Activated CD4-positive, CD25-positive, alpha-beta regulatory T cell treated with anti-CD3 and anti-CD28 coated beads, Interleukin-2, amount 50 U/mL, for 72 hours (primary cell): ENCODE results near the gene ATP13A1.

ENCODE experiments used
- DNase-seq: peaks from one replicate; pipeline ENCODE4 v3.0.0; 2021

The ATP13A1 gene

GRCh38 chr19:19642506-19643157 is 20.8 kb downstream of the ATP13A1 start:
- no peak for DNase-seq

DNA sequence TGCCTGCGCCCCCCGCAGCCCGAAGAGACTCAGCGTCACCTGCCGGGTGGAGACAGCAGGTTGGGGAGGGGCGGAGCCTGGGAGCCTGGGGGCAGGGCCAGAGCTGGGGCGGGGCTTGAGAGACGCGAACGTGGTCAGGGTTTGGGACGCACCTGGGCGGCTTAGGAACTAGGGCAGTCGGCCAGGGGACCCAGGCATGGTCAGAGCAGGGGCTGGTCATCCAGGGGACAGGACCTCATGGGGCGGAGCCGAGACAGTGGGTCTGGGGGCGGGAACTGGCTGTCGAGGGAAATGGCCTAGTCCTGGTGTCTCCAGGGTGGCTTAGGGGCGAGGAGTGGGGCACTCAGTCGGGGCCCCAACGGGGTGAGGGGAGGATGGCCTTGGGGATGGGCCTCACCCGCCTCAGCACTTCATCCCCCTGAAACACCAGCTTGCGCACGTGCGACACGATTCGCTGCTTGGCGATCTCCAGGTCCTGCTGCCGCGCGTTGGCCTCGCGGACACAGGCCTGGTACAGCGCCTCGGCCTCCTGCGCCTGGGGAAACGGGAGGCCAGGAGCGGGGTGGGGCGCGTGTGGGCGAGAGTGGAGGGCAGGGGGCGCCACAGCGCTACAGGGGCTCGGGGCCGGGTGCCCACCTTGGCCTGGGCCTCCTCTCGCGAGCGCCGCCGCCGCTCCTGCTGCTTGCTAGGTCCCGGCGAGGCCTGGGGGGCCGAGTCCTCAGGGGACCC is 25.8 kb downstream of the ATP13A1 start:
- DNase-seq, result no peak

DNA sequence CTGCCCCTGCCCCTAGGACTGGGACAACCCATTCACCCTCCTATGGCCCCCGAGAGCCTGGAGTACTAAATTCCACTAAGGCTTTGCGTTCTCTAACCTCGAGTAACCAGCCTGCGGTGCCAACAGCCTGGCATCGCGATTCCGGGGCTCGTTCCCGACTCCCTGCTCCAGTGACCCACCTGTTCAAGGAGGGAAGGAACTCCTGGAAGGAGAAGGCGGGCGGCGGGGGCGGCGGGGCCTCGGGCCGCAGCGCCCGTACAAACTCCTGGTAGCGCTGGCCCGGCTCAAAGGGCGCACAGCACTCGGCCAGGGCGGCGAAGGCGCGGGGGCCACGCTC is 26.3 kb downstream of the ATP13A1 start:
- DNase-seq, result no peak

DNA sequence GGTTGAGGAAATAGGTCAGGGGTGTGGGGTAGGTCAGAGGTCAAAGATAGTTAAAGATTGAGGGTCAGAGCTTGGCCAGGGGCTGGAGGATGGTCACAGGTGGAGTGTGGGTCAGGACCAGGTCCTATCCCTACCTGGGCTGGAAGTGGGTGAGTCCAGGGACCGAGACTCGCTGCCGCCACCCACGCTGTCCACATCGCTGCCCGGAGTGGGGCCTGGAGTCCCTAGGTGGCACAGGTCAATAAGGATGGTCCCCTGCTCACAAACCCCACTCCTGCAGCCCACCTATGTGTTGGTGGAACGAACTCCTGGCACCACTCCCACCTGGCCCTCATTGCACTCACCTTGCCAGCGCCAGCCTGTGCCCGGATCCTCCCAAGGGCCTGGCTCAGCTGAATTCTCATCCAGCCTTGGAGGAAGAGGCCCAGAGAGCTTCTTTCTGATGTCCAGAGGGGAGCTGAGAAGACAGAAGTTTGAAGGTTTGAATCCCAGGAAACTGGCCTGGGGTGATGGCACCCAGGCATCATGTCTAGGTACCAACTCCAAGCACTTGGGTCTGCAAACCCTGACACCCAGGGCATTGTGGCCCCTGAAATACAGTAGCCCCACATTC is 26.8 kb downstream of the ATP13A1 start:
- DNase-seq, result no peak

GRCh38 chr19:19635313-19635702 is 28.2 kb downstream of the ATP13A1 start:
- no peak for DNase-seq

GRCh38 chr19:19634516-19635312 is 28.8 kb downstream of the ATP13A1 start:
- DNase-seq, result no peak

DNA sequence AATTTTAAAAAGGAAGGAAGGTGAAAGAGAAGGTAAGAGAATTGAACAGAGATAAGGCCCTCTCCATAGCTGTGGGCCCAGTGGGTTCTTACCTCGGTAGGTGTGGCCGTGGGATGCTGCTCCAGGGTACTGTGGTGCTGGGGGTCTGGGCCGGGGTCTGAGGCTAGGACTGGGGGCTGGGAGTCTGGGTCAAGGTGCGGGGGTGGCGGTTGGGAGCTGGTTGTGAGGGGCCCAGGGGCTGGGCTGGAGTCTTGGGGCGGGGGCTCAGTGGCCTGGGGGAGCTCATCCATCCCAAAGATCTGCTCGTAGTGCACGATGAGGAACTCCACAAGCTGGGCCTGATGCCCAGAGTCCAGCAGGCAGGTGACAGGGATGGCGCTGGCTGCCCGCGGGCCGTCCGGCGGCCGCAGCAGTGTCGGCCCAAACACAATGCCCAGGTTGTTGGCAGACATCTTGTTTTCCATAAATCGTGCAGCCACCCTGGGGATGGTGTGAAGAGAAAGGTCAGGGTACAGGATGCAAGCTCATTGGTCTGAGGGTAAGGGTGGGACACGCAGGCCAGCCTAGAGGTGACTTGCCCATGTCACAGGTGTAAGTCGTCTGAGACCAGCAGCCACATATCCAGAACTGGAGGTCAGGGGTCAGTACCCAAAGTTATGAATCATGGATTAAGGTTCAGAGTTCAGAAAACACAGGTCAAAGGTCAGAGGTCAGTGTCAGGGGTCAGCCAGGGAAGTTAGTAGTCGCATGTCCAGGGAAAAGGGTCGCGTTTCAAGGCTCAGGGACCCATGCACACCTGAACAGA is 29.6 kb downstream of the ATP13A1 start:
- DNase-seq, result no peak

DNA sequence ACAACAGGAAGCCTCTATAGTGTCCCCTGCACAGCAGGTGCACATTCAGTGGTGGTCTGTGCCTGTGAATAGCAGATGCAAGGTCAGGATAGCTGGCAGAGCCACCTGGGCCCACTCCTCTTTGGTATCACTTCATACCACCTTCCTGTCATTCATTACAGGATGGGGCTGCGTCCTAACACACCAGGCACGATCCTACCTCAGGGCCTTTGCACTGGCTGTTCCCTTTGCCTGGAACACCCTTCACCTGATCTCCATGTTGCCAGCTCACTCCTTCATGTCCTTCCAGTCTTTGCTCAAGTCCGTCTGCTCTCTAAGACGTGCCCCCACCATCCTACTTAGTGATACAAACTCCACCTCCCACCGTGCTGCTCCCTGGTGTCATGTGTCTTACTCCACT is 30.8 kb downstream of the ATP13A1 start:
- no peak for DNase-seq

- DNase-seq, result no peak
These were observed 32.1 kb downstream of the ATP13A1 start for GRCh38 chr19:19631346-19631745.

- DNase-seq, result no peak
These were observed 33.0 kb downstream of the ATP13A1 start for GRCh38 chr19:19630426-19630825.

DNA sequence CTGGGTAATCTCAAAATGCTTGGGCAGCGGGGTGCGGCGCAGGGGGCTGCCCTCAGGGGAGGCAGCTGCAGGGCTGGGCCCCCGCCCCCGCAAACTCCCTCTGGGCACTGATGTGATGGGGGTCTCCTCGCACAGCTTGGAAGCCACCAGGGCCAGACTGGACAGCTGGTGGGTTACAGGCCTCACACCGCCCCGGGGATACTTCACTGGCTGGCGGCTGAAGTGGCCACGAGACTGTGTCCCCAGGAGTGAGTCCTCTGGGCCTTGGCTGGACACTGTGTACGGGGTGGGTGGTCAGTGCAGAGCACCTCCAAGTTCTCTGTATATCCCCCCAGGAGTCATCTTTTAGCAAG is 33.4 kb downstream of the ATP13A1 start:
- no peak for DNase-seq

GRCh38 chr19:19628501-19629134 is 34.9 kb downstream of the ATP13A1 start:
- peak; percentile 61 for DNase-seq

DNA sequence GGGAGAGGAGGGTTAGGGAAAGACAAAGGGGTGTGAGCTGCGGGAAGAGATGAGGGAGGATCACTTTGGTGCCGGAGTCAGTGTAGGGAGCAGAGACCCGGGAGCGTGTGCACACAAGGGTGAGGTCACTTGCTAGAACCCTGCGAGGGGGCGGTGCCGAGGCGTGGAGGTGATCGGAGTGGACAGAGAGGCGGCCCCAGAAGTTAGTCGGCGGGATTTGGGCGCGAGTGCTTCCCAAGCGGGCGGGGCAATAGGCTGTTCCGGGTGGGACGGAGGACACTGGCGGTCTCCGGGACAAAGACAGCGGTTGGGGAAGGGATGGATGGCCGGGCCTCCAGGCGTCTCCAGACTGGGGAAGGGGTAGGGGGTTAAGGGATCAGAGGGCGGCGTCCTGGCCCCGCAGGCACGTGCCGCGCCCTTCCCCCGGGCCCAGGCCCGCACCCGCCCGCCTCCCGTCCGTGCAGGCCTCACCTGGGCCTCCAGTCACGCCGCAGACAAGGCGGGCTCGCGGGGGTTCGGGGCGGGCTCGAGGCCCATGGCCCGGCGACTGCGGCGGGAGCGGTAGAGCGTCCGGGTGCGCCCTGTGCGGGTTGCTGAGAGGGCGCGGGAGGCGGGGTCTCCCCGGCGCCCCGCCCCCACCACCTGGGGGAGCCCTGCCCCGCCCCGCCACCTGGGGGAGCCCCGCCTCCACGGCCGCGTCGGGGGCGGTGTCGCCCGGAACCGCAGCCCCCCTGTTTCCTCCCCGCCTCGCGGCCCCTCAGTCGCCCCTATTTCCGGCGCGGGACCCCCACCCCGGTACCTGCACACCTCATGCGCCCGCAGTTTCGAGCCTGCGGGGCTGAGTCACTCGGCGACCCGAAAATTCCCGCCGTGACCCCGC is 35.6 kb downstream of the ATP13A1 start, which contains the start of gene LPAR2:
TSS of gene LPAR2 (minus strand) at position 600 of the 880 bp plus-strand sequence. CDS start 945 bp downstream, outside the sequence.
- DNase-seq, result peak; percentile 74

- no peak for DNase-seq
These were observed 36.7 kb downstream of the ATP13A1 start for GRCh38 chr19:19626516-19627472.

DNA sequence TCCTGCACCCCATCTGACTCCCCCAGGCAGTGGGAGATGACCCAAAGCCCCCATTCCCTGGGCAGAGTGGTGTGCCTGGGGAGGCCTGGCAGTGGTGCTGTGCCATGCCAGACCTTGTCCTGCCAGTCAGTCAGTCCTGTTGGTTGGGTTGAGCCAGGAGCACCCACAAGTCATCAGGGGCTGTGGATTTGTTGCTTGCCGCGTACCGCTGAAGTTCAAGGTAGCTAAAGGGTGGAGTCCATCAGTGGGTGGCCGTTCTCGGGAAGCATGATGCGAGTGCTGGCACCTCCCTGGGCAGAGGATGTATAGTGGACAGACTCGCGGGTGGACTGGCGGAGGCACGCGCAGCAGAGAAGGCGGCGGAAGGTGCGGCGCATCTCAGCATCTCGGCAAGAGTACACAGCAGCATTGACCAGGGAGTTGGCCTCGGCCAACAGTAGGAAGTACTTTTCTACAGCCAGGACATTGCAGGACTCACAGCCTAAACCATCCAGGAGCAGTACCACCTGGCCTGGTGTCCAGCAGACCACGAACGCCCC is 39.4 kb downstream of the ATP13A1 start:
- DNase-seq, result no peak

DNA sequence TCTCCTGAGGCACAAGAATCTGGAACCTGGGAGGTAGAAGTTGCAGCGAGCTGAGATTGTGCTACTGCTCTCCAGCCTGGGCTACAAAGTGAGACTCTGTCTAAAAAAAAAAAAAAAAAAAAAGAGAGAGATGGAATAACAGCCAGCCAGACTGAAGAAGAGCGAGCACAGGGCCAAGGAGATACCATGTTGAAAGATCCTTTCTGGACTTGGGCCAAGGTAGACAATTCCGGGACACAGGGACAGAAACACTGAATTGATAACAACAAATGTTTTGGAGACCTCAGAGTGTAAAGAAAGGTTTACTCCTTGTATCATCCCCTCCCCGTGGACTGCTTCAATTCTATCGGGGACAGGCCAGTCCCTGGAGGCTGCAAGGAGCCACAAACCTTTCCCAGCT is 40.1 kb downstream of the ATP13A1 start:
- no peak for DNase-seq

DNA sequence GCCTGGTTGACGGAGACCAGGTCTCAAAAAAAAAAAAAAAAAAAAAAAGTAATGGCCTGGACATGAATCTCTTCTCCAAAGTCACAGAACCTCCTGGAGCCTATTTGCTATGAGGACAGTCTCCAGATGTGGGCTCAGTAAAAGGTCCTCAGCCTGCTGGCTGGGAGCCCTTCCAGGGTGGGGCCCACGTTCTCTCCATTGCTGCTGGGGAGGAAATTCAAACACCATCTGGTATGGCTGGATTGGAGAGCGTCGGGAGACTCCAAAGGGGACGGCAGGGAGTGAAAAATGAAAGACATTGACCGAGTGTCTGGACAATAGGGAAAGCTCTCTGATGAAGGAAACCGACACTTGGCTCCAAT is 43.6 kb downstream of the ATP13A1 start:
- no peak for DNase-seq

DNA sequence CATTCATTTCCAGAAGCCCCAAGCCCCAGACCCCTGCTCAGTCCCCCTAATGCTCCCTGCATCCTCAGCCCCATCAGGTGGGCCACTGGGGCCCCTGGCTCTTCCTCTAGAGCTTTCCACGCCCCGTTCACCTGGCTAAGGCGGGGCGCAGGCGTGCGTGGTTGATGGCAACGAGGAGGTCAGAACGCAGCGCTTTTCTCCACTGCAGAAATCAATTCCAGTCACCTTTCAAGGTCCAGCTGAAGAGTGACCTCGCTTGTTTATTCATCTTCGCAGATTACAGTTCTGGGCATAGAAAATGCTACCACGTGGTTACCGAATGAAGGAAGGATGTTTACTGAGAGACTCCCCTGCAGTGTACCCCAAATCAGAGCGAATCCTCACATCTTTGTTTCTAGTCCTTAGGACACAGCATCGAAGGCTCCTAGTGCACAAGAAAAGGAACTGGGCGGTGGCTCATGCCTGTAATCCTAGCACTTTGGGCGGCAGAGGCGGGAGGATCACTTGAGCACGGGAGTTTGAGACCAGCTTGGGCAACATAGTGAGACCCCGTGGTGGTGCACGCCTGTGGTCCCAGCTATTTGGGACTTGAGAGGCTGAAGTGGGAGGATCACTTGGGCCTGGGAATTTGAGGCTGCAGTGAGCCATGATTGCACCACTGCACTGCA is 44.2 kb downstream of the ATP13A1 start:
- DNase-seq, result no peak
